Adrenal gland (tissue), 5 donors: Measurements from ENCODE around the gene IQSEC3.

Experiments used
- CTCF ChIP-seq, 6 experiments: fragments of 450-650 bp in 4 of 6; fragments of 200-600 bp in 2 of 6; sonication (generic) in 1 of 6; IDR thresholded peaks; 1 replicate in 5 of 6; 2 replicates in 1 of 6; pipeline versions ENCODE4 v1.5.1 to v1.8.0; 2016 to 2021; ENCODE audit warnings: antibody characterized with exemption in 6 of 6, mild to moderate bottlenecking in 2 of 6, moderate library complexity in 1 of 6
- POLR2A ChIP-seq, 2 donors: fragments of 450-650 bp; IDR thresholded peaks; one replicate each; pipeline ENCODE4 v1.6.1; 2017; ENCODE audit warnings: antibody characterized with exemption in 2 of 2, mild to moderate bottlenecking in 2 of 2, moderate library complexity in 1 of 2
- donor health status: DM: no; HTN: no; CAD: no.

- TF ChIP-seq CTCF (IDR thresholded peaks at IDR 0.05) (no peak), POLR2A (IDR thresholded peaks at IDR 0.05) (no peak)
Measured at GRCh38 chr12:179885-180284, 113.3 kb downstream of the IQSEC3 start.
